HepG2 (cell line): ENCODE results near the gene FGF4. TPM values are rescaled to one million over a fixed set of nuclear protein-coding genes. Genes with fewer than 3 reads are reported as not detected.
A peak's percentile ranks its signal among the peaks of the same experiment; 100 is the strongest.

Experiments used
- ATAC-seq: fragments of 200-7000 bp; cut with Tn5 transposase; 3 replicates; pipeline ENCODE4 v1.9.1; 2020; ENCODE audit warnings: mild to moderate bottlenecking, moderate library complexity
- BruUV-seq: library from RNA; stranded (reverse); fragments of 400-500 nt; replicated peaks from 2 replicates; lab custom pipeline; 2021; lab: Mats Ljungman, UMichigan
- CTCF ChIA-PET: fragments of 300-600 bp; formaldehyde crosslinking; extraction: SDS; loops from one replicate; lab custom pipeline; 2021; ENCODE audit warnings: low total read pairs, inconsistent platforms, low intra/inter-chr PET ratio; lab: Yijun Ruan, JAX
- POLR2A ChIA-PET: fragments of 350-600 bp; sonication (Branson Sonifier 250); formaldehyde crosslinking; loops from one replicate; lab custom pipeline; 2020; ENCODE audit warnings: antibody characterized with exemption, inconsistent platforms; lab: Yijun Ruan, JAX
- DNase-seq: peaks from one replicate; pipeline ENCODE4 v3.0.0-alpha.2; 2015; ENCODE audit warnings: low spot score
- FAIRE-seq: peaks from 3 replicates; lab custom pipeline; 2011; peaks lifted over from hg19 to GRCh38; lab: Jason Lieb, UNC
- H2AFZ ChIP-seq: one replicate; pipeline ENCODE4 v1.6.1; 2011; ENCODE audit warnings: low read length, inconsistent platforms
- H3K27ac ChIP-seq: fragments of 300-600 bp; 3 replicates; pipeline ENCODE4 v1.8.0; 2011; ENCODE audit warnings: mixed run types, mild to moderate bottlenecking, mixed read lengths, low read length, inconsistent platforms; ENCODE audit not compliant: insufficient read depth; ENCODE audit errors: extremely low read length
- H3K27me3 ChIP-seq, 2 experiments: fragments of 200-600 bp in 1 of 2; 2 replicates in 1 of 2; 3 replicates in 1 of 2; pipeline versions ENCODE4 v1.6.0 to v1.8.0; 2011; ENCODE audit warnings: low read length in 2 of 2, mild to moderate bottlenecking in 2 of 2, moderate library complexity in 2 of 2, inconsistent platforms in 1 of 2; ENCODE audit not compliant: insufficient read depth in 2 of 2, control insufficient read depth in 1 of 2
- H3K36me3 ChIP-seq, 2 experiments: fragments of 200-600 bp in 1 of 2; replicated peaks in 1 of 2; 2 replicates in 1 of 2; 3 replicates in 1 of 2; pipeline versions ENCODE4 v1.5.1 to v1.8.0; 2011; ENCODE audit warnings: low read length in 2 of 2, inconsistent platforms in 1 of 2; ENCODE audit not compliant: insufficient read depth in 2 of 2, control insufficient read depth in 1 of 2
- H3K4me1 ChIP-seq: 2 replicates; pipeline ENCODE4 v1.5.1; 2012; ENCODE audit warnings: low read length, inconsistent platforms; ENCODE audit not compliant: insufficient read depth
- H3K4me2 ChIP-seq: 2 replicates; pipeline ENCODE4 v1.6.0; 2011; ENCODE audit warnings: low read depth, low read length, inconsistent platforms
- H3K4me3 ChIP-seq, 3 experiments: fragments of 200-600 bp in 1 of 3; sonication (generic), shearing (Covaris generic) in 1 of 3; replicated peaks in 1 of 3; 2 replicates each; pipeline ENCODE4 v1.5.1; 2011 to 2016; ENCODE audit warnings: low read length in 3 of 3, inconsistent platforms in 2 of 3, low read depth in 2 of 3, mild to moderate bottlenecking in 2 of 3, control low read depth in 1 of 3, mixed read lengths in 1 of 3; ENCODE audit not compliant: insufficient read depth in 1 of 3
- H3K79me2 ChIP-seq: one replicate; pipeline ENCODE4 v1.6.1; 2011; ENCODE audit warnings: low read length, inconsistent platforms; ENCODE audit not compliant: insufficient read depth
- H3K9ac ChIP-seq: 2 replicates; pipeline ENCODE4 v1.6.0; 2011; ENCODE audit warnings: mild to moderate bottlenecking, low read depth, low read length, inconsistent platforms; ENCODE audit not compliant: insufficient read depth
- H3K9me3 ChIP-seq: 2 replicates; pipeline ENCODE4 v1.5.1; 2012; ENCODE audit warnings: mild to moderate bottlenecking, low read length
- H4K20me1 ChIP-seq: 2 replicates; pipeline ENCODE4 v1.6.0; 2011; ENCODE audit warnings: inconsistent platforms, mild to moderate bottlenecking, low read length, moderate library complexity; ENCODE audit not compliant: insufficient read depth
- SMC3 ChIP-seq: IDR thresholded peaks from 2 replicates; pipeline ENCODE4 v1.6.1; 2011; ENCODE audit warnings: low read length, improper control_type of control experiment
- STAG1 ChIP-seq: sonication (generic); formaldehyde crosslinking; IDR thresholded peaks from 2 replicates; pipeline ENCODE4 v1.4.0; 2020; ENCODE audit warnings: missing genetic modification reagents
- TCF7 ChIP-seq: sonication (generic); IDR thresholded peaks from 2 replicates; pipeline ENCODE4 v1.6.1; 2016; ENCODE audit warnings: antibody characterized with exemption, low read depth
- TEAD3 ChIP-seq: optimal IDR thresholded peaks from 2 replicates; pipeline ENCODE3; 2016; ENCODE audit warnings: borderline replicate concordance
- ZKSCAN8 ChIP-seq: IDR thresholded peaks from 2 replicates; pipeline ENCODE4 v1.6.1; 2016; ENCODE audit warnings: borderline replicate concordance, missing genetic modification reagents, missing compliant biosample characterization
- WGBS: methylation state at CpG from one replicate; pipeline ENCODE4 v1.1.6; 2017; ENCODE audit warnings: low lambda C conversion rate; 5-methylcytosine and 5-hydroxymethylcytosine counted together
- in situ Hi-C: cut with HindIII; loops from 2 replicates; pipeline ENCODE4 v1.10.0; 2017; ENCODE audit warnings: low pct_unique_long_range_greater_than_20kb; ENCODE audit not compliant: extremely low pct_ligation_motif_present
- intact Hi-C: fragments of 100-400 bp; cut with micrococcal nuclease; formaldehyde crosslinking; loops from one replicate; pipeline ENCODE4 v1.10.0; 2022; ENCODE audit not compliant: unreplicated experiment
- polyA plus RNA-seq, 8 experiments: library from polyadenylated mRNA; depleted of rRNA in 3 of 8; stranded (reverse) in 7 of 8; unstranded in 1 of 8; fragments of >200 nt; fragmentation: Illumina TruSeq in 4 of 8; extraction: Trizol in 4 of 8; gene quantifications; 2 replicates each; pipeline versions ENCODE4 v1.2.1 to v1.2.3, GENCODE V29; 2011 to 2016; ENCODE audit warnings: low read depth in 4 of 8, missing spikeins in 1 of 8, mixed read lengths in 1 of 8; ENCODE audit not compliant: insufficient read depth in 1 of 8
- total RNA-seq, 5 experiments: library from RNA; depleted of rRNA; stranded (reverse); fragments of >200 nt; fragmentation: Illumina TruSeq; extraction: Trizol; gene quantifications; 2 replicates each; pipeline ENCODE4 v1.2.3, GENCODE V29; 2016; ENCODE audit warnings: low read depth in 1 of 5
- TF ChIP-seq, protein P1 (sequence below): sonication (generic); formaldehyde crosslinking; conservative IDR thresholded peaks from 2 replicates; pipeline ENCODE4 v1.8.1; 2023; ENCODE audit warnings: missing genetic modification reagents
- TF ChIP-seq, protein P2 (sequence below): sonication (generic); formaldehyde crosslinking; IDR thresholded peaks from 2 replicates; pipeline ENCODE4 v1.4.0; 2020; ENCODE audit warnings: missing genetic modification reagents, borderline replicate concordance
- TF ChIP-seq, protein P3 (sequence below): sonication (generic); formaldehyde crosslinking; IDR thresholded peaks from 2 replicates; pipeline ENCODE4 v1.5.0; 2020; ENCODE audit warnings: mild to moderate bottlenecking, missing genetic modification reagents, moderate library complexity
- TF ChIP-seq, protein P4 (sequence below): sonication (generic); formaldehyde crosslinking; IDR thresholded peaks from 2 replicates; pipeline ENCODE4 v1.5.1; 2020; ENCODE audit warnings: mild to moderate bottlenecking, missing genetic modification reagents, moderate library complexity

The FGF4 gene
- total and polyA plus RNA-seq, 2 of the 13 experiments (the other 11 are each of a cell fraction or from before 2014, with no cell fraction given) = not detected

DNA sequence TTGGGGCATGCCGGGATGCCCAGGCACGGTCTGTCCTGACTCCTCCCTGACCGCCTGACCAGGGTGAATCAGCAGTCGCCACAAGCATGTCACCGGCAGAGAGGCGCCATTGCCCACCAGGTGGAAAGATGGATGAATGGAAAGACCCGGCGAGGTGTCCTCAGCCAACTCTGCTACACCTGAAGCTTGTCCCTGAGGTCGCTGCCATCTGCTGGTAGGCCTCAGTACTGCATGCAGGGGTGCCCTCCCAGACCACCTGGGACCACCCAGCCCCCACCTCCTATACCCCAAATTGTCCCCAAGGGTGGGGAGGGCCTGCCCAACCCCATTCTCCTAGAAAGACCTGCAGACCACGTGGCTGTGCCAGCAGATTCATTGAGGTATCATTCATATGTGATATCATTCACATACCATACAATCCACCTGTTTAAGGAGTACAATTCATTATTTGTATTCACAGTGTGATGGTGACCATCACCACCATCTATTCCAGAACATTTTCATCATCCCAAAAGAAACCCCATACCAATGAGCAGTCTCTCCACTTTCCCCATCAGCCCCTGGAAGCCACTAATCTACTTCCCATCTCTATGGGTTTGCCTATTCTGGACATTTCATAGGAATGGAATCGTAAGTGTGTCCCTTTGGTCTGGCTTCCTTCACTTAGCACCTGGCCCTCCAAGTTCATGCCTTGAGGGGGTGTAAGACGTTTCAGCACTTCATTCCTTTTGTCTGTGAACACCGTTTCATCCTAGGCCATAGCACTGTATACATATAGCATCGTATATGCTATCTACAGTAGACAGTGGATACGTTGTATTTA, 26.6 kb upstream of the FGF4 start:
- POLR2A ChIA-PET = no interaction called here
- Histone ChIP-seq H3K79me2 (no peaks in the 10 kb centered on the region), H3K36me3 (no peaks in the 10 kb centered on the region), H3K27me3 (no peaks in the 10 kb centered on the region; a peak in 1 of 5 replicates), H3K4me1 (no peaks in the 10 kb centered on the region), H2AFZ (no peak overlapping the region), H3K4me3 (no peak overlapping the region), H3K9me3 (no peaks in the 10 kb centered on the region), H3K9ac (no peak overlapping the region), H3K4me2 (no peak overlapping the region), H4K20me1 (no peaks in the 10 kb centered on the region), H3K27ac (no peak overlapping the region)
- in situ Hi-C loops (loop anchor here (5.0 kb wide), 1 partner anchor 114 kb away; no protein-coding TSS in a partner anchor), intact Hi-C loops (loop anchor here (5.0 kb wide), 2 partner anchors 79 to 94 kb away; no protein-coding TSS in a partner anchor)
- ATAC-seq (peak; percentile 70), FAIRE-seq (no peak), DNase-seq (peak; percentile 34)
- BruUV-seq = no TSS peak
- 2% methylated on average over 9 of the region's 15 CpGs for WGBS
- CTCF ChIA-PET = interaction anchor here (0.8 to 1.8 kb wide), 3 partner anchors 80 to 115 kb away, joined by 3 to 18 read pairs (median 9); no protein-coding TSS in a partner anchor
- TF ChIP-seq TEAD3 (CRISPR knock-in tag) (peak; percentile 6), TCF7 (no peak), STAG1 (peak; percentile 68), SMC3 (peak; percentile 48), ZKSCAN8 (no peak)
- TF ChIP-seq, protein P1, sequence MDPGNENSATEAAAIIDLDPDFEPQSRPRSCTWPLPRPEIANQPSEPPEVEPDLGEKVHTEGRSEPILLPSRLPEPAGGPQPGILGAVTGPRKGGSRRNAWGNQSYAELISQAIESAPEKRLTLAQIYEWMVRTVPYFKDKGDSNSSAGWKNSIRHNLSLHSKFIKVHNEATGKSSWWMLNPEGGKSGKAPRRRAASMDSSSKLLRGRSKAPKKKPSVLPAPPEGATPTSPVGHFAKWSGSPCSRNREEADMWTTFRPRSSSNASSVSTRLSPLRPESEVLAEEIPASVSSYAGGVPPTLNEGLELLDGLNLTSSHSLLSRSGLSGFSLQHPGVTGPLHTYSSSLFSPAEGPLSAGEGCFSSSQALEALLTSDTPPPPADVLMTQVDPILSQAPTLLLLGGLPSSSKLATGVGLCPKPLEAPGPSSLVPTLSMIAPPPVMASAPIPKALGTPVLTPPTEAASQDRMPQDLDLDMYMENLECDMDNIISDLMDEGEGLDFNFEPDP (CRISPR knock-in tag) = 0 out of 2 replicates have a peak, but pooled peaks have one; percentile 31
- TF ChIP-seq, protein P2, sequence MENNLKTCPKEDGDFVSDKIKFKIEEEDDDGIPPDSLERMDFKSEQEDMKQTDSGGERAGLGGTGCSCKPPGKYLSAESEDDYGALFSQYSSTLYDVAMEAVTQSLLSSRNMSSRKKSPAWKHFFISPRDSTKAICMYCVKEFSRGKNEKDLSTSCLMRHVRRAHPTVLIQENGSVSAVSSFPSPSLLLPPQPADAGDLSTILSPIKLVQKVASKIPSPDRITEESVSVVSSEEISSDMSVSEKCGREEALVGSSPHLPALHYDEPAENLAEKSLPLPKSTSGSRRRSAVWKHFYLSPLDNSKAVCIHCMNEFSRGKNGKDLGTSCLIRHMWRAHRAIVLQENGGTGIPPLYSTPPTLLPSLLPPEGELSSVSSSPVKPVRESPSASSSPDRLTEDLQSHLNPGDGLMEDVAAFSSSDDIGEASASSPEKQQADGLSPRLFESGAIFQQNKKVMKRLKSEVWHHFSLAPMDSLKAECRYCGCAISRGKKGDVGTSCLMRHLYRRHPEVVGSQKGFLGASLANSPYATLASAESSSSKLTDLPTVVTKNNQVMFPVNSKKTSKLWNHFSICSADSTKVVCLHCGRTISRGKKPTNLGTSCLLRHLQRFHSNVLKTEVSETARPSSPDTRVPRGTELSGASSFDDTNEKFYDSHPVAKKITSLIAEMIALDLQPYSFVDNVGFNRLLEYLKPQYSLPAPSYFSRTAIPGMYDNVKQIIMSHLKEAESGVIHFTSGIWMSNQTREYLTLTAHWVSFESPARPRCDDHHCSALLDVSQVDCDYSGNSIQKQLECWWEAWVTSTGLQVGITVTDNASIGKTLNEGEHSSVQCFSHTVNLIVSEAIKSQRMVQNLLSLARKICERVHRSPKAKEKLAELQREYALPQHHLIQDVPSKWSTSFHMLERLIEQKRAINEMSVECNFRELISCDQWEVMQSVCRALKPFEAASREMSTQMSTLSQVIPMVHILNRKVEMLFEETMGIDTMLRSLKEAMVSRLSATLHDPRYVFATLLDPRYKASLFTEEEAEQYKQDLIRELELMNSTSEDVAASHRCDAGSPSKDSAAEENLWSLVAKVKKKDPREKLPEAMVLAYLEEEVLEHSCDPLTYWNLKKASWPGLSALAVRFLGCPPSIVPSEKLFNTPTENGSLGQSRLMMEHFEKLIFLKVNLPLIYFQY (CRISPR knock-in tag) = no peak
- TF ChIP-seq, protein P3, sequence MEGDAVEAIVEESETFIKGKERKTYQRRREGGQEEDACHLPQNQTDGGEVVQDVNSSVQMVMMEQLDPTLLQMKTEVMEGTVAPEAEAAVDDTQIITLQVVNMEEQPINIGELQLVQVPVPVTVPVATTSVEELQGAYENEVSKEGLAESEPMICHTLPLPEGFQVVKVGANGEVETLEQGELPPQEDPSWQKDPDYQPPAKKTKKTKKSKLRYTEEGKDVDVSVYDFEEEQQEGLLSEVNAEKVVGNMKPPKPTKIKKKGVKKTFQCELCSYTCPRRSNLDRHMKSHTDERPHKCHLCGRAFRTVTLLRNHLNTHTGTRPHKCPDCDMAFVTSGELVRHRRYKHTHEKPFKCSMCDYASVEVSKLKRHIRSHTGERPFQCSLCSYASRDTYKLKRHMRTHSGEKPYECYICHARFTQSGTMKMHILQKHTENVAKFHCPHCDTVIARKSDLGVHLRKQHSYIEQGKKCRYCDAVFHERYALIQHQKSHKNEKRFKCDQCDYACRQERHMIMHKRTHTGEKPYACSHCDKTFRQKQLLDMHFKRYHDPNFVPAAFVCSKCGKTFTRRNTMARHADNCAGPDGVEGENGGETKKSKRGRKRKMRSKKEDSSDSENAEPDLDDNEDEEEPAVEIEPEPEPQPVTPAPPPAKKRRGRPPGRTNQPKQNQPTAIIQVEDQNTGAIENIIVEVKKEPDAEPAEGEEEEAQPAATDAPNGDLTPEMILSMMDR (CRISPR knock-in tag) = peak; percentile 76
- TF ChIP-seq, protein P4, sequence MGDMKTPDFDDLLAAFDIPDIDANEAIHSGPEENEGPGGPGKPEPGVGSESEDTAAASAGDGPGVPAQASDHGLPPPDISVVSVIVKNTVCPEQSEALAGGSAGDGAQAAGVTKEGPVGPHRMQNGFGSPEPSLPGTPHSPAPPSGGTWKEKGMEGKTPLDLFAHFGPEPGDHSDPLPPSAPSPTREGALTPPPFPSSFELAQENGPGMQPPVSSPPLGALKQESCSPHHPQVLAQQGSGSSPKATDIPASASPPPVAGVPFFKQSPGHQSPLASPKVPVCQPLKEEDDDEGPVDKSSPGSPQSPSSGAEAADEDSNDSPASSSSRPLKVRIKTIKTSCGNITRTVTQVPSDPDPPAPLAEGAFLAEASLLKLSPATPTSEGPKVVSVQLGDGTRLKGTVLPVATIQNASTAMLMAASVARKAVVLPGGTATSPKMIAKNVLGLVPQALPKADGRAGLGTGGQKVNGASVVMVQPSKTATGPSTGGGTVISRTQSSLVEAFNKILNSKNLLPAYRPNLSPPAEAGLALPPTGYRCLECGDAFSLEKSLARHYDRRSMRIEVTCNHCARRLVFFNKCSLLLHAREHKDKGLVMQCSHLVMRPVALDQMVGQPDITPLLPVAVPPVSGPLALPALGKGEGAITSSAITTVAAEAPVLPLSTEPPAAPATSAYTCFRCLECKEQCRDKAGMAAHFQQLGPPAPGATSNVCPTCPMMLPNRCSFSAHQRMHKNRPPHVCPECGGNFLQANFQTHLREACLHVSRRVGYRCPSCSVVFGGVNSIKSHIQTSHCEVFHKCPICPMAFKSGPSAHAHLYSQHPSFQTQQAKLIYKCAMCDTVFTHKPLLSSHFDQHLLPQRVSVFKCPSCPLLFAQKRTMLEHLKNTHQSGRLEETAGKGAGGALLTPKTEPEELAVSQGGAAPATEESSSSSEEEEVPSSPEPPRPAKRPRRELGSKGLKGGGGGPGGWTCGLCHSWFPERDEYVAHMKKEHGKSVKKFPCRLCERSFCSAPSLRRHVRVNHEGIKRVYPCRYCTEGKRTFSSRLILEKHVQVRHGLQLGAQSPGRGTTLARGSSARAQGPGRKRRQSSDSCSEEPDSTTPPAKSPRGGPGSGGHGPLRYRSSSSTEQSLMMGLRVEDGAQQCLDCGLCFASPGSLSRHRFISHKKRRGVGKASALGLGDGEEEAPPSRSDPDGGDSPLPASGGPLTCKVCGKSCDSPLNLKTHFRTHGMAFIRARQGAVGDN (CRISPR knock-in tag) = no peak
